ENCODE data around the gene CFAP61. TPM values are rescaled to one million over a fixed set of nuclear protein-coding genes. Genes with fewer than 3 reads are reported as not detected.
A peak's percentile ranks its signal among the peaks of the same experiment; 100 is the strongest.

Gene CFAP61
- total RNA-seq, 1 donor from 2014 or later: 2.6 TPM

GRCh38 chr20:20051767-20052073 lies 612 bp upstream of the CFAP61 start:
- Mint-ChIP-seq H3K4me1 (ENCODE audit: low read depth) (peaks cover 5% of the 10 kb centered on the region), H3K36me3 (ENCODE audit: insufficient read depth) (peaks cover 10% of the 10 kb centered on the region), H3K9me3 (ENCODE audit: low read depth) (no peaks in the 10 kb centered on the region), H3K27me3 (no peaks in the 10 kb centered on the region), H3K4me3 (ENCODE audit: low read depth) (peak overlapping the region; percentile 95), H3K27ac (peak overlapping the region; percentile 98)
- DNase-seq (ENCODE audit: low spot score, unreplicated experiment): no peak
- TF ChIP-seq, protein P1, sequence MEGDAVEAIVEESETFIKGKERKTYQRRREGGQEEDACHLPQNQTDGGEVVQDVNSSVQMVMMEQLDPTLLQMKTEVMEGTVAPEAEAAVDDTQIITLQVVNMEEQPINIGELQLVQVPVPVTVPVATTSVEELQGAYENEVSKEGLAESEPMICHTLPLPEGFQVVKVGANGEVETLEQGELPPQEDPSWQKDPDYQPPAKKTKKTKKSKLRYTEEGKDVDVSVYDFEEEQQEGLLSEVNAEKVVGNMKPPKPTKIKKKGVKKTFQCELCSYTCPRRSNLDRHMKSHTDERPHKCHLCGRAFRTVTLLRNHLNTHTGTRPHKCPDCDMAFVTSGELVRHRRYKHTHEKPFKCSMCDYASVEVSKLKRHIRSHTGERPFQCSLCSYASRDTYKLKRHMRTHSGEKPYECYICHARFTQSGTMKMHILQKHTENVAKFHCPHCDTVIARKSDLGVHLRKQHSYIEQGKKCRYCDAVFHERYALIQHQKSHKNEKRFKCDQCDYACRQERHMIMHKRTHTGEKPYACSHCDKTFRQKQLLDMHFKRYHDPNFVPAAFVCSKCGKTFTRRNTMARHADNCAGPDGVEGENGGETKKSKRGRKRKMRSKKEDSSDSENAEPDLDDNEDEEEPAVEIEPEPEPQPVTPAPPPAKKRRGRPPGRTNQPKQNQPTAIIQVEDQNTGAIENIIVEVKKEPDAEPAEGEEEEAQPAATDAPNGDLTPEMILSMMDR (IDR thresholded peaks at IDR 0.05; ENCODE audit: unreplicated experiment): no peak

DNA sequence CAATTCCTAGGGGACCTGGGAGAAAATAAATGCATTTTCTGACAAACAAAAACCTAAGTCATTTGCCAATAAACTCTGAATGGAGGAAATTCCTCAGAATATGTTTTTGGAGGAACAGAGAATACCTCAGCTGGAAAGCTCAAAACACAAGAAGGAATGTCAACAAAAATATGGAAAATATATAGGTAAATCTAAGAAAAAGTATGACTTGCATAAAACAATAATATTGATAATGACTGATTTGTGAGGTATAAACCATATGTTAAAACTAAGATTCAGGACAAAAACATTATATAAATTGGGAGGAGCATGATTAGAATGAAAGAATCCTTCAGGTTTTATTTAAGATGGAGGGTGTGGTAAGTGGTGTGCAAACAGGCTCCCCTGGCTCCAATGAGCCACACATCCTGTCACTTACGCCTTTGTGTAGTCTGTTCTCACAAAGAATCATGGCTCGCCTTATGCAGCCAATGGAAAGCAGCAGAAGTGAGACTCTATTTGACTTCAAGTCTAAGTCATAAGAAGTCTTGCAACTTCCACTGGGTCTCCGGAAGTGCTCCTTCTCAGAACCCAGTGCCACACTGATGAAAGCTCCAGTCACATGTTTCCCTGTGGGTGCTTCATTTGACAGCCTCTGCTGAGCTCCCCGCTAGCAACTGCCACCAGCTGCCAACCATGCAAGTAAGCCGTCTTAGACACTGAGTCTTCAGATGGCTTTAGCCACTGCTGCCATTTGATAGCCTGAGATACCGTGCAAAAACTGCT lies 8.1 kb downstream of the CFAP61 start:
- H3K4me3 Mint-ChIP-seq (ENCODE audit: low read depth): no peak overlapping the region
- H3K36me3 Mint-ChIP-seq (ENCODE audit: insufficient read depth): no peaks in the 10 kb centered on the region
- H3K27me3 Mint-ChIP-seq: no peaks in the 10 kb centered on the region
- H3K4me1 Mint-ChIP-seq (ENCODE audit: low read depth): no peaks in the 10 kb centered on the region
- TF ChIP-seq, protein P1 (IDR thresholded peaks at IDR 0.05; ENCODE audit: unreplicated experiment): no peak
- no peak for DNase-seq (ENCODE audit: low spot score, unreplicated experiment)
- H3K27ac Mint-ChIP-seq: no peak overlapping the region
- H3K9me3 Mint-ChIP-seq (ENCODE audit: low read depth): no peaks in the 10 kb centered on the region

DNA sequence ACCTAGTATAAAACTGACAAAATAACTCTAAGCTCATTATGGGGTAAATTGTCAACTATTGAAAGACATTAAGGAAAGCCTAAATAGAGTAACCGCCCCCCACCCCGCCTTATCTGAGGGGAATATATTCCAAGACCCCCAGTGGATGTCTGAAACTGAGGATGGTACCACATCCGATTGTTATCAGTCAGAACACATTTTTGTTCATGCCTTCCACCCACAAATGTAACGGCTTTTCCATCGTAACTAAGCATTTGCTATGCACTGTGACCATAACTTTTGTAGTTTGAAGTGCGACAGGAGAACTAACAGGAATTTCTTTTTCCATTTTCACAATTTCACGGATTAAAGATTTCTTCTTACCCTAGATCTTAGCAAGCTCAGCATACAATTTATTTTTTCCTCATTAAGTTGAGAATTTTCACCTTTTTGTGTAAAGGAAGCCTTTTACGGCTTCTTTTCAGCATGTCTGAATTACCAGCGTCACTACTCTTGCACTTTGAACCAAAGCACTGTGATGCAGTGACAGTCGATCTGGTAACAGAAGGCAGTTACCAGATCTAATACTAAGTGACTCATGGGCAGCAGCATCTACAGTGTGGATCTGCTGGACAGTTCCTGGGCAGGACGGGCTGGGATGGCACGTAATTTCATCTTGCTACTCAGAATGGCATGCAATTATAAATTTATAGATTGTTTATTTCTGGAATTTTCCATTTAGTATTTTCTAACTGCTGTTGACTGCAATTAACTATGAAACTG lies 11.8 kb downstream of the CFAP61 start:
- H3K36me3 Mint-ChIP-seq (ENCODE audit: insufficient read depth): no peaks in the 10 kb centered on the region
- TF ChIP-seq, protein P1 (IDR thresholded peaks at IDR 0.05; ENCODE audit: unreplicated experiment): no peak

DNA sequence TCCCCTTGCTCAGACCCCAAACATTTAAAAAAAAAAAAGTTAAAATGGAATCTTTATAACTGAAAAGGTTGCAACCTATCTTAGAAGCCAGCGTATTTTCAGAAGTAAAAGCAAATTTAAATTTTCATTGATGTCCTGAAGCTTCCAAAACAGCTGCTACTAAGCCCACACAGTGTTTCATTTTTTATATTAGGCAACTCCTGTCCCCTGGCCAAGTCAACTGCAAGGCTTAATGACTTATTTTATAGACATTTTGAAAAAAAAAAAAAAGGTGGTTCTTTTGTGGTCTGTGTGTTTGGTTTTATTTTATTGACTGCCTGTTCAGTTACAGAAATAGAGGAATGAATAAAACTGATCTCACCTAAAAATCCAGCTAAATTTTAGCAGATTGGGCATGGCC lies 13.0 kb downstream of the CFAP61 start:
- TF ChIP-seq, protein P1 (IDR thresholded peaks at IDR 0.05; ENCODE audit: unreplicated experiment): no peak
- Mint-ChIP-seq H3K27ac (no peak overlapping the region), H3K9me3 (ENCODE audit: low read depth) (no peaks in the 10 kb centered on the region), H3K27me3 (no peaks in the 10 kb centered on the region), H3K36me3 (ENCODE audit: insufficient read depth) (no peaks in the 10 kb centered on the region), H3K4me3 (ENCODE audit: low read depth) (no peak overlapping the region), H3K4me1 (ENCODE audit: low read depth) (no peaks in the 10 kb centered on the region)
- DNase-seq (ENCODE audit: low spot score, unreplicated experiment): no peak

More for the DNA sequence above, 11.8 kb downstream of the CFAP61 start:
- Mint-ChIP-seq H3K4me1 (ENCODE audit: low read depth) (no peaks in the 10 kb centered on the region), H3K27ac (no peak overlapping the region), H3K4me3 (ENCODE audit: low read depth) (no peak overlapping the region), H3K9me3 (ENCODE audit: low read depth) (no peaks in the 10 kb centered on the region), H3K27me3 (no peaks in the 10 kb centered on the region)
- no peak for DNase-seq (ENCODE audit: low spot score, unreplicated experiment)

DNA sequence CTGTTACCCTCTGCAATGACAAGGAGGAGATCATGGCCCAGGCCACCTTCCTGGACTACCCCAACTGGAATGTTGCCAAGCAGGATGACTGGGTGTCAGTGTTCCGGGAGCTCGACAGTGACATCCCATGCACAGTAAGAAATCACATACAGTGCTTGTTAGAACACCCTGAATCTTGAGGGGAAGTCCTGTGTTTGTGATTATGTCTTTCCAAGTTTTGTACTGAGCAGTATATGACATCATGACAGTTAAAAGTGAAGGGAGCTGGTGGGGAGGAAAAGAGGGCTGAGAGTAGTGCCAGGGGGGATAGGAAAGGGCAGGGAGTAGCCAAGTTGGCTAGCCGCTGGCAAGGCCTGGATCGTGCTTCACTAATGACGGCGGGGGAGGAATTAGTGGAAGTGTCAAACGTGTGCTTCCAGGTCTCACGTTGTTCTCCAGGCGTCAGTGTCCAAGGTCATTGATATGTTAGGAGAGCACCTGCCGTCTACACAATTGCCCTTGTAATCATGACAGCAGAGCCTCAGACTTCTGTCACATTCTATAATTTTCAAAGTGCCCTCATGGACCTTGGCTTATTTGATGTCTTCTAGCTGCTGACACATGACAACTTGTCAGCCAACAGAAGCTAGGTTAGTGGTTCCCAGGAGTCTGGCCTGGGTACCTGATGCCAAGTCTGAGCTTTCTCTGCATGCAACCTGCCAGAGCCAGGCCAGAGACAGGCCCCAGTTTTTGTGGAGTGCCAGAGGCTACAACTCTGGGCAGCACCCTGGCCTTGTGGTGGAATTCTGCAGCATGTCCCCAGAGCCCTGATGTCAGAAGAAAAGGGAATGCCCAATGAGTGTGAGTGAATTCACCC lies 18.8 kb downstream of the CFAP61 start:
- no peak overlapping the region for H3K4me3 Mint-ChIP-seq (ENCODE audit: low read depth)
- no peak overlapping the region for H3K27ac Mint-ChIP-seq
- peaks cover 6% of the 10 kb centered on the region for H3K27me3 Mint-ChIP-seq
- TF ChIP-seq, protein P1 (IDR thresholded peaks at IDR 0.05; ENCODE audit: unreplicated experiment): no peak
- no peaks in the 10 kb centered on the region for H3K36me3 Mint-ChIP-seq (ENCODE audit: insufficient read depth)
- no peaks in the 10 kb centered on the region for H3K9me3 Mint-ChIP-seq (ENCODE audit: low read depth)
- no peaks in the 10 kb centered on the region for H3K4me1 Mint-ChIP-seq (ENCODE audit: low read depth)
- no peak for DNase-seq (ENCODE audit: low spot score, unreplicated experiment)

Measured in progenitor cell of endocrine pancreas (in vitro differentiated cells).